GM12873 (cell line): ENCODE measurements around the gene POLG.

Source experiments
- TF ChIP-seq, protein P1 (sequence below): IDR thresholded peaks from 2 replicates; pipeline ENCODE4 v1.5.1; 2012; ENCODE audit warnings: low read depth, mild to moderate bottlenecking, moderate library complexity, low read length, control low read depth; ENCODE audit not compliant: insufficient read depth; ENCODE audit errors: missing control alignments

POLG gene

GRCh38 chr15:89362203-89363101, 27.8 kb upstream of the POLG start:
- TF ChIP-seq, protein P1, sequence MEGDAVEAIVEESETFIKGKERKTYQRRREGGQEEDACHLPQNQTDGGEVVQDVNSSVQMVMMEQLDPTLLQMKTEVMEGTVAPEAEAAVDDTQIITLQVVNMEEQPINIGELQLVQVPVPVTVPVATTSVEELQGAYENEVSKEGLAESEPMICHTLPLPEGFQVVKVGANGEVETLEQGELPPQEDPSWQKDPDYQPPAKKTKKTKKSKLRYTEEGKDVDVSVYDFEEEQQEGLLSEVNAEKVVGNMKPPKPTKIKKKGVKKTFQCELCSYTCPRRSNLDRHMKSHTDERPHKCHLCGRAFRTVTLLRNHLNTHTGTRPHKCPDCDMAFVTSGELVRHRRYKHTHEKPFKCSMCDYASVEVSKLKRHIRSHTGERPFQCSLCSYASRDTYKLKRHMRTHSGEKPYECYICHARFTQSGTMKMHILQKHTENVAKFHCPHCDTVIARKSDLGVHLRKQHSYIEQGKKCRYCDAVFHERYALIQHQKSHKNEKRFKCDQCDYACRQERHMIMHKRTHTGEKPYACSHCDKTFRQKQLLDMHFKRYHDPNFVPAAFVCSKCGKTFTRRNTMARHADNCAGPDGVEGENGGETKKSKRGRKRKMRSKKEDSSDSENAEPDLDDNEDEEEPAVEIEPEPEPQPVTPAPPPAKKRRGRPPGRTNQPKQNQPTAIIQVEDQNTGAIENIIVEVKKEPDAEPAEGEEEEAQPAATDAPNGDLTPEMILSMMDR, result no peak

DNA sequence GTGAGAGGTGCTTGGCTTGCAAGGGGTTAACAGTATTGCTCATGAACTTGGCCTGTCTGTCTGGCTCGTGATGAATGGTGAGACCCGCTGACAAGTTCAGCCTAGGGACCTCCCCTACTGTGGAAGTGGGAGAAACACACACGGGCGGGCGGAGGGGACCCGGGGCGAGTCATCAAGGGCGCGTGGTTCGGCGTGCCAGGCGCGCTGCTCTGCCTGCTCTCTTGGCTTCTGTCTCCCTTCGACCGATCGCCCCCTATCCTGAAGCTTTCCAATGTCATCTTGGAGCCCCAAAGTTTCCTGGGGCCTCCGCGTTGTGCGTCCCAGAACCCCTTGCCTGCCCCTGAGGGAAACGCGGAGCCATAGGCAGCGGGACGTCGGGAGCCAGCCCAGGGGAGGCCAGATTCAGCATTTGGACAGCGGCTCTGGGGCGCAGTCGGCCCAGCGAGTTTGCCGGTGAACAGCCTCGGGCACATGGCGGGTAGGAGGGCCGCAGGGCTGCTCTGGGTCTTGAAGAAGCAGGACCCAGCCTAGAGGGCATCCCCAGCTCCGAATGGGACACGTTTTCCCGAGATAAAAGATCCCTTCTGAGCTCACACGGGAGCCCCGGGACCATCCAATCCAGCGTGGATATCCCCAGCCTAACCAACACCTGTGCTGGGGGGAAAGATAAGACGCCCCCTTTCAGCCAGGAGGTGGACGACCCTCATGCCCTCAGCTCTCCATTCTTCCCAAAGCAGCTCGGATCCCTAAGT, 27.0 kb upstream of the POLG start:
- TF ChIP-seq, protein P1, result no peak

GRCh38 chr15:89360294-89360971, 25.8 kb upstream of the POLG start:
- TF ChIP-seq, protein P1, result no peak

- TF ChIP-seq, protein P1, result no peak
Measured at GRCh38 chr15:89359471-89360293, 25.1 kb upstream of the POLG start.

GRCh38 chr15:89358755-89359439, 24.3 kb upstream of the POLG start:
- TF ChIP-seq, protein P1, result peak; percentile 78

DNA sequence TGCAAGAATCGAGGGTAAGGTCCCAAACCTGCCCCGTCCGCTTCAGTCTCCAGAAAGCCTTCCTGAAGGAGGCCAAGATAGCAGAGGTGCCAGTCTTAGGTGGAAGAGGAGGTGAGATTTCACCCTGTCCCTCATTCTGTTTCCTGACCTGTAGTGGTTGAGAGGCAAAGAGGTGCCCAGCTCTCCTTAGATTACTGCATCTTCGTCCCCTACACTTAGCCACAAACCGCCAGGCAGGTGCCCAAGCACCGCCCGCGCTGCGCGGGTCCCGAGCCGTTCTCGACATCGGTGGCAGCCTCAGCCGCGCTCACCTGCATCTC, 23.8 kb upstream of the POLG start:
- TF ChIP-seq, protein P1, result no peak
